GM21825 (cell line): ENCODE results near the gene PIAS1.

Experiments used
- ATAC-seq: cut with Tn5 transposase; IDR thresholded peaks from one replicate; pipeline ENCODE4 v1.9.1; 2021; ENCODE audit warnings: mild to moderate bottlenecking, moderate library complexity; ENCODE audit not compliant: unreplicated experiment

Gene PIAS1

DNA sequence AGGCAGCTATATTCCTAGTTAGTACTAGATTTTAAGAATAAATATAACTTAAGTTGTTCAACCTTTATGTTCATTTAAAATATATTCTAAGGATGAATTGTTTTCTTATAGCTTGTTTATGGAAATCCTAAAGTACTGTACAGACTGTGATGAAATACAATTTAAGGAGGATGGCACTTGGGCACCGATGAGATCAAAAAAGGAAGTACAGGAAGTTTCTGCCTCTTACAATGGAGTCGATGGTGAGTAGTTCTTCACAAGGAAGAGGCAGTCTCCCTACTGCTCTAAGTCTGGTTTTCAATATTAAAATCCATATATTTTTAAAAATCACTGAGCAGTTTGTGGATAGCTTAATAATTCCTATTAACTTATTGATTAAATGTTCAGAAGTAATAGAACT lies 121.4 kb downstream of the PIAS1 start:
- ATAC-seq: no peak

DNA sequence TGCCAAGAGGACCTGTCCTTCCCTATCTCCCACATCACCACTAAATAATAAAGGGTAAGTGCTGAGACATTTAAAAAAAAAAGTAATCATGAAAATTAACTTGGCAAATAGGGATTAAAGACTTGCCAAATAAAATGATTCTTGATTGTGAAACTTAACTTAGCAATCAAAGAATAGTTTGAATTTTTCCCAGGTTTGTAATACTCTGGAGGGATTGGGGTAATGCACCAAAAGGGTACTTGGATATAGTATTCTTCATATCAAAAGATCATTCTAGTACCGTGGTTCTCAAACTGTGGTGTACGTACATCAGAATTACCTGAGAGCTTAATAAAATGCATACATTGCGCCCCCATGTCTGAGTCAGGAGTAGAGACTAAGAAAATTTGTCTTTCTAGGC lies 122.5 kb downstream of the PIAS1 start:
- ATAC-seq: no peak

- ATAC-seq: no peak
Measured at GRCh38 chr15:68177742-68178141, 123.6 kb downstream of the PIAS1 start.

DNA sequence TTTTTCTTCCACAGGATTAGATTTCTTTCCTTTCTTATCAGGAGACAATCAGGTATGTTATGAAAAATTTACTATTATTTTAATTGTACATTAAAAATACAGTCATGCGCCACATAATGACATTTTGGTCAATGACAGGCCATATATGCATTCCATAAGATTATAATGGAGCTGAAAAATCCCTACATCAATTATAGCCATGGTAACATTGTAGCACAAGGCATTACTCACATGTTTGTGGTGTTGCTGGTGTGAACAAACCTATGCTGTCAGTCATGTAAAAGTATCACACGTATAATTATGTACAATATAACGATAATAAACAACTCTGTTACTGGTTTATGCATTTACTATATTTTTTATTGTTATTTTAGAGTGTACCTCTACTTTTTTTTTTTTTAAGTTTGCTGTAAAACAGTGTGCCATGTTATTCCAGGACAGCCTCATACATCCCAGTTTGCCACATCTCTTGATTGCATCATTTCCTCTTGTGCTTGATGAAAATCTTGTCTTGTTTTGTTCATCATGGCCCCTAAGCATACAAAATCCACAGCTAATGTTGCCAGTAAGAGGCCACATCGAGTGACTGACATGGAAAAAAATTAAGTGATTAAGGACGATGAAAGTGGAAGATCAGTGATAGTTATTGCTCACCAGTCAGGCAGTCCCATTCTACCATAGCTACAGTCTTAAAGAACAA lies 129.7 kb downstream of the PIAS1 start:
- no peak for ATAC-seq

- no peak for ATAC-seq
Measured at GRCh38 chr15:68184616-68185480, 130.7 kb downstream of the PIAS1 start.

DNA sequence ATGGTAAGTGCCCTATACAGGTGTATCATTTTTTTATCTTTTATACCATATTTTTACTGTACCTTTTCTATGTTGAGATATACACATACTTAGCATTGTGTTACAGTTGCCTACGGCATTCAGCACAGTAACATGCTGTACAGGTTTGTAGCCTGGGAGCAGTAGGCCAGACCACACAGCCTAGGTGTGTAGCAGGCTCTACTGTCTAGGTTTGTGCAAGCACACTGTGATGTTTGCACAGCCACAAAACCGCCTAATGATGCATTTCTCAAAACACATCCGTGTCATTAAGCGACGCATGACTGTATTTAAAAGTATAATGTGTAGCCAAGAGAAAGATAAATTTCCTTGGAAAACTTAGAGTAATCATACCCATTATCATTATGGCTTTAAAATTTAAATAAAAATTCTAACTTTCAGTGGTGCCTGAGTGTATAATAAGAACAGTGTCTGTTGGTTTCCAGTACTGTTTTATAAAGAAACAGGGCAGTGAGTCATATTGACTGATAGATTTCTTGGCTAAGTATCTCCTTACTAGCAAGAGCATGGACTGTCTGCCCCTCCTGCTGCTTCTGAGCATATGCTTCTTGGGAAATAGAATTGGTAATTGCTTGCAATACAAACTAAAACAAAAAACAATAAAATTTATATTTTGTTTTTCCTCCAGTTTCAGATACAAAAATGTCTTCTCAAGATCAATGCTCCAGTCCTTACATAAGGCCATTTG lies 132.7 kb downstream of the PIAS1 start:
- ATAC-seq: no peak

- no peak for ATAC-seq
Measured at GRCh38 chr15:68187559-68187958, 133.4 kb downstream of the PIAS1 start.

DNA sequence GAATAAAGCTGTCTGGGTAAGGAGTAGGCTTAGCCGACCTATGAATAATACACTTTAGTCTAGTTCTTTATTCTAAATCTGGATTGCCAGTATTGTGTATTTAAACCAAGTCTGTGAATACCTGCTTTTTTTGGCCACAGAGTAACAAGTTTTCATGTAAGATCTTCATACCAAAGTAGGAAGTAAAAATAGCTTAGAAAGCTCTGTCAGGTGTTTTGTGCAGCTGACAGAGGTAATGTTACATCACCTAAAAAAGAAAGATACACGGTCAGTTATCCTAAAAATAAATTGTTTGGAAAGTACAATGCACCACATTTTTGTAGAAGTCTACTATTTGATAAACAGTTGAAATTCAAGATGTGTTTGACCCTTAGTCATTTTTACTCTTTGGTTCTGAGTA lies 134.5 kb downstream of the PIAS1 start:
- no peak for ATAC-seq

- ATAC-seq: no peak
Measured at GRCh38 chr15:68190048-68190447, 135.9 kb downstream of the PIAS1 start.

GRCh38 chr15:68191555-68191954 lies 137.4 kb downstream of the PIAS1 start:
- ATAC-seq: no peak

- no peak for ATAC-seq
Measured at GRCh38 chr15:68192117-68192516, 138.0 kb downstream of the PIAS1 start.

- no peak for ATAC-seq
Measured at GRCh38 chr15:68192804-68193486, 138.8 kb downstream of the PIAS1 start.

- no peak for ATAC-seq
Measured at GRCh38 chr15:68195336-68196112, 141.4 kb downstream of the PIAS1 start.

DNA sequence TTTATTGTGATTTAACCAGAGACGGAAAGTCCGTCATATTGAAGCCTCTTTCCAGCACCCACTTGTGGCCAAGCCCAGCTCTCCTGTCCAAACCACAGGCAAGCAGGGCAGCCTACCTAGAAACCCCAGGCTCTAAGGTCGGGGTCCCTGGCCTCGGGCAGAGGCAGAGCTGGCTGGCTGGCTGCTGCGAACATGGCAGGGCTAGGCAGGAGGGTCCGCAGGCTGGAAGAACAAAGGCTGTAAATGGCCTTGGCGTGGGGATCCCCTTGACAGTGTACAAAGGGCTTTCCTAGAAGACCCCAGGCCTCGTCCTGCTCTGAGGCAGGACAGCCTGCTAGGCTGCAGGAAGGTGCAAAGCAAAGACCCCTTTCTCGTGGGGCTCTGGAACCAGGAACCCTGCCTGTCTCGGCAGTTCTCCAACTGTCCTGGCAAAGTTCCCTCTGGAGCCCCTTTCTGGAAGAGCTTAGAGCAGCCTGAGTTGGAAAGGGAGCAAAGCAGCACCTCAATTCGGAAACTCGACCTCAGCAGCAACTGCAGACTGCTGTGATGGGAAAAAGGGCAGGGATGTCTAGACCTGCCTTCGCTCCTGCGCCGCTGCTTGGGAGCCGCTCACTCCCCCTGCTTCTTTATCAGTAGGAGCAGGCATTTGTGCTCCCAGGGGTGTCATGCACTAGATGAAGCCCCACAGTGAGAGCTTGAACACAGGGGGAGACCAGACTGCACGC lies 142.5 kb downstream of the PIAS1 start:
- ATAC-seq: no peak

DNA sequence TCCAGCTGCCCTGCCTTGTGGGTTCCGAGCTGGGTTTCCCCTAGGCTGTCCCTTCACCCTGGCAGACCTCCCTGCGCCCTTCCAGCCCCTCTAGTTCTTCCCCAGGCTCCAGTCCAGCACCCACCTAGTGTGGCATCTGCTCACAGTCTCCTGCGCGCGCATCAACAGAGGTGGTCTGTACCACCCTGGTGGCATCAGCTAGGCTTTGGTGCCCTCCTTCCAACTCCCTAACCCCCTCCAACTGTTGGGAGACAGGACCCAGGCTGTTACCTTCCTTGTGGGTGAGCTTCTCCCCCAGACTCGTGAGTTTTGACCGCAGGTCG lies 143.0 kb downstream of the PIAS1 start:
- ATAC-seq: no peak

- no peak for ATAC-seq
Measured at GRCh38 chr15:68197661-68198437, 143.7 kb downstream of the PIAS1 start.

GRCh38 chr15:68199340-68199739 lies 145.2 kb downstream of the PIAS1 start:
- no peak for ATAC-seq

- no peak for ATAC-seq
Measured at GRCh38 chr15:68200016-68200861, 146.1 kb downstream of the PIAS1 start.
